GM18873 (cell line): Measurements from ENCODE around the gene CLDN9.

Experiments used
- ATAC-seq: cut with Tn5 transposase; IDR thresholded peaks from one replicate; pipeline ENCODE4 v1.9.1; 2021; ENCODE audit warnings: mild to moderate bottlenecking, moderate library complexity, moderate number of reproducible peaks; ENCODE audit not compliant: unreplicated experiment, low FRiP score

The CLDN9 gene

DNA sequence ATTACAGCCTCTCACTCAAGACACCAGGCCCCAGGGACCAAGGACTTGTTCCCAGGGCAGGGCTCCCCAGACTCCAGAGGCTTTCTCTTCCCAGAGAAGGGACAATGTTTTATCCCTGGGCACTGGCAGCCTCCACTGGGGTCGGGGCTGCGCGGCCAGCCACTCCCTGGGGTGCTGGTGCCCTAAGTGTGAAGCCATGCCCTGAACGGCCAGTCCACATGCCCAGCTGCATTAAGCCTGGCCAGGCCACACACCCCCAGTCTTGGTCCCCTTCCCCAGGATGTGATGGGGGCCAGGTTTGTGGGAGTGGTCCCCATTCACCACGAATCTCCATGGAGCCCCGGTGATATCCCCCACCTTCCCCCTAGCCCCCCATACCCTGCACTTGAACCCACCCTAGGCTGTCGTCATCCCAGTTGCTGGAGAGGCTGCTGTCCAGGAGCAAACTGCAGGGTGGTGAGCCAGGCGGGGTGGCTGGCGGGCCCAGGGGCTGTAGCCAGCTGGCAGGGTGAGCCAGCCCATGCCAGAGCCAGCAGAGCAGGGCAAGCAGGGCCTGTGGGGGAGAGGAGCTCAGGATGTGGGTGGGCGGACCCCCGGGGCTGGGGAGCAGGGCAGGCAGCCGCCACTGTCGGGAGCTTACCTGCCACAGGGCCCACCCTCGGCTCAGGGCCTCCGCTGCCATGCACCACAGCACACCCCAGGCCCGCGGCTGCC is 39.0 kb upstream of the CLDN9 start:
- no peak for ATAC-seq

DNA sequence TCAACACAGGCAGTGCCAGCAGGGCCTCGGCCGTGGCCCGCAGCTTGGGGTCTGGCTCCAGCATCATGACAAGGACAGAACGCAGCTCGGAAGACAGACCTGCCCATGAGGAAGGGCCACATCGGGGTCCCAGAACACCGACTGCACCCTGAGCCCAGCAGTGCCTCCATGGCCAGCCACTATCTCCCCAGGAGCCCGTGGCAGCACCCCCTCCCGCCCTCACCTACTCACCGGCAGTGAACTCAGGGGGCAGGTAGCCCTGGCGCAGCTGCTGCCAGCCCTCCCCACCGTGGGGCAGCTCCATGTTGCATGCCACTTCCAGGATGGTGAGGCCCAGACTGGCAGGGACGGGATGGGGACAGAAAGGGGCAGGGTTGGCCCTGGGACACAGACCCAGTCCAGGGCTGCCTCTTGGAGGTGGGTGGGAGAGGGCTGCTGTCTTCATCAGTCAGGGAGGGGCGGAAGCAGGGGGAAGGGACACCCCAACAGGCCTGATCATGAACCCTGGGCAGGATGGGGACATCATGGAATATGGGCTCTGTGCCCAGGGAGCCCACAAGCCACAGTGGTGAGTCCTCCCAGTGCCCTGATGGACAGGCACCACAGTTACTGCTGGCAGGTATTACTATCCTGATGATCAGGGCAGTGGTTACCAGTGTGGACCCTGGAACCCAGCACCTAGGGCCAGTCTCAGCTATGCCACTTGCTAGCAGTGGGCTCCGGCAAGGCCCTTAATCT is 38.2 kb upstream of the CLDN9 start:
- no peak for ATAC-seq

DNA sequence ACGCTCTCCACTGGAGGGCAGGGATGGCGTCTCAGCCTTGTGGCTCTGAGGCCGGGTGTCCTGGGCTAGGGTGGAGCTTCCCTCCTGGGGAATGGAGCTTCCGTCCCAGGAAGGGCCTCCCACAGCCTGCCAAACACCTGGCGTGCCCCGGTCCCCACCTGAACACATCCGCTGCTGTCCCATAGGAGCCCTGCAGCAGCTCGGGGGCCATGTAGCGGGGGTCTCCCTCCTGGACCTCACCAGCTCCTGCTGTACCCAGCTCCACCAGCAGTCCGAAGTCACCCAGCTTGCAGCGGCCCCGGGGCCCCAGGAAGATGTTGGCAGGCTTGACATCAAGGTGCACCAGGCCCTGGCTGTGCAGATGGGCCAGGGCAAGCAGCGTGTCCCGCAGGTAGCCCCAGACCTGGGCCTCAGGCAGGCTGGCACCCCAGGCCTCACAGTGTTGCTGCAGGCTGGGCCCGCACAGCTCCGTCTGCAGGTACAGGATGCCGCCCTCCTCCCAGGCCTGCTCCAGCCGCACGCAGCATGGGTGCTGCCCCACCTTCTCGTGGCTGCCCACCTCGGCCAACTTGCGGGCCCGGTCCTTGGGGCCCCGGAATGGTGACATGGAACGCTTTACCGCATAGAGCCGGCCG is 37.4 kb upstream of the CLDN9 start:
- no peak for ATAC-seq

DNA sequence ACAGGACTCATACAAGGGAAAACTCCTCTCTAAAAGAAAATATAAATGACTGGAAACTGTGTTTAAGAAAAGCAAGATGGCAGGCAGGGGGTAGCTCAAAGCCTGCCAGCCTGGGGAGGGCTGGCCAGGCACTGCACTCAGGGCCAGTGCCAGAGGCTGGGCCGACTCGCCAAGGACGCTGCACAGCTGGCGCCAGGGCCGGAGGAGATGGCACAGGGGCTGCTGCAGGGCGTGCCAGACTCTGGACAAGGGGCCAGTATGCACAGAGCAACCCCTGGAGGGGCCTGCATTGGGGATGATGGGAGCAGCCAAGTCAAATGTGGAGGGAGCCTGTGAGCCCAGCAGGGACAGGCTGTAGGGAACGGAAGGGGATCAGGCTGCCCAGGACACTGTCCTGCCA is 36.5 kb upstream of the CLDN9 start:
- ATAC-seq, result no peak

DNA sequence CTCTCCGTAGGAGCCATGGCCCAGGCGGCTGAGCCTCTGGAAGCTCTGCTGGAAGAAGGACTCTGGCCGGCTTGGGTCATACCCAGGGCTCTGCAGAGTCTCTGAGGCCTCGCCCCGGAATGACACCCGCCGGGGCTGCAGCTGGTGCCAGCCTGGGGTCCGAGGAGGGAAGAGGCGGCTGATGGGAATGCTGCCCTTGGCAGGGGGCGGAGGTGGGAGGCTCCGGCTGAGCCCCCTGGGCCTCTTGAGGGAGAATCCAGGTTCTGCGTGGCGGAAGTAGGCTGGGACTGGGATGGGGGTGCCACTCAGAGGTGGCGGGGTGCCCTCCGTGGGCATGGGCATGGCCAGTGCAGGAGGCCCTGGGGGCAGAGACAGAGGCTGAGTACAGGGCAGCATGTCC is 36.0 kb upstream of the CLDN9 start:
- no peak for ATAC-seq

DNA sequence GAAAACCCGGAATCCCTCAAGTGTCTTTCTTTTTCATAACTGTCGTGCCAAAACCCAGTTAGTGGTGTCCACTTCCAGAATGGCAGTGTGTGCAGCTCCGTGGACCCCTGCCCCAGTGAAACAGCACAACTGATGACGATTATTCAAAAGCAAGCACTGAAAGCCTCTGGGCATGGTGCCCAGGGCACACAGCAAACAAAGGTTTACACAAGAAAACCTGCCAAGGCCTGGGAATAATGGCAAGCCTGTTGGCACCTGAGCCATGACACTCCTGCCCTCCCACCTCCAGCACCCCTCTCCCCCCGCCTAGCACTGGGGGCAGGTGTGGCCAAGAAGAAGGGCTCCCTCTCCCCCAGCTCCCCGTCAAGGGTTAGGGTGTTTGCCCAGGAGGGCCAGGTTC is 35.3 kb upstream of the CLDN9 start:
- ATAC-seq, result no peak

DNA sequence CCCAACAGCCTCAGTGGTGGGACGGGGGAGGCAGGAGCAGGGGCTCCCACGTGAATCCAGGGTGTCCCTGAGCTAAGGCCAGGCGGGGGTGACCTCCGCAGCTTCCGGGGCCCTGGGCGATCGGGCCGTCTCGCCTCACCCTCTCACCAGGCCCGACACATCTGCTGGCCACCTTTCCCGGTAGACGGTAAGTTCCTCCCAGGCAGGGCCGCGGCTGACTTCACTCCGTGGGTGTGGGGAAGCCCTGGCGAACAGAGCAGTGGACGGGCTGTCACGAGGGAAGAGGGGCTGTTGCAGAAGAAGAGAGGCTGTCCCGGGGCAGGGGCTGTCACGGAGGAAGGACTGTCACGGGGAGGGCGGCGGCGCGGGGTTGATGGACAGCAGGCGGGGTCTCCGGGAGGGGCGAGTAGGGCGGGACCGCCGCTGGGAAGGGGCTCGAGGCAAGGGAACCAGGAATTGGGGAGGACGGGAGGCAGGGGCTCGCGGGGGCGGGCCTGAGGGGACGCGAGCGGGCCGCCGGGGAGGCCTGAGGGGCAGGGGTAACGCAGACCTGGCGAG is 33.0 kb upstream of the CLDN9 start:
- no peak for ATAC-seq

DNA sequence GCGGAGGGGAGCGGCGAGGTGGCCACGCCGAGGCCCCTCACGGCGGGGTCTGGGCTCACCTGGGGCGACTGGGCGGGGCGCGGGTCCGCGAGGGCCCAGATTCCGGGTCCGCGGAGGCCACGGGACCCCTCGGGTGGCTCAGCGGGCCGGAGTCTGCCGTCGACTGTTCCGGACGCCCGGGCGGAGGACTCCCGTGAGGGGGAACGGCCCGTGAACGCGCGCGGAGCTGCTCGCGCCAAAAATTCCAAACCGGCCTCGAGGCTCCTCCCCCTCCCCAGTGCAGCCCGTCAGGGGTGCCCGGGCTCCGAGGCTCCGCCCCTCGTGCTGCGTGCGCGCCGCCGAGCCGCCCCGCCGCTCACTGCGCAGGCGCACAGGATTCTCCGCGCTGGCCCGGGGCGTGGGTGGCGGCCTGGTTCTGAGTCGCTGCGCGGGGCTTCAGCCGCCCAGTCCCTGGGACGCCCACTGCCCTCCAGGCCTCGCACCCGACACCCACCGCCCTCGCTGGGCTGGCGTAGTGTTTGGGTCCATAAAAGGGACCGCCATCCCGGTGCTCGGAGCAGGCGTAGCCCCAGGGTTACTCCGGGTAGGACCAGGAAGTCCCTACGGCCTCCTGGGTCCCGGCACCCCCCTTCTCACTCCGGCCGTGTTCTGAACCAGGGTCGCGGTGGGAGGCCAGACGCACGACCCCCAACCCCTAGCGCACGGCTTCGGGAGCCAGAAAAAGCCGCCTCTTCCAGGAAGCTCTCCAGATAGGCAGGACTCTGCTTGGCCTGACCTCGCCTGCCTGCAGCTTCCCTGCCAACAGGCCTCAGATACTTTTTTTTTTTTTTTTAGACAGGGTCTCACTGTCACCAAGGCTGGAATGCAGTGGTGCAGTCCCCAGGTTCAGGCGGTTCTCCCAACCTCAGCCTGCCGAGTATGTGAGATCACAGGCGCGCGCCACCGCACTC is 32.2 kb upstream of the CLDN9 start, which contains the start of gene PKMYT1:
TSS of gene PKMYT1 (minus strand) at position 220 of the 950 bp plus-strand sequence. CDS start 789 bp downstream, outside the sequence.
- ATAC-seq, result peak; percentile 53

DNA sequence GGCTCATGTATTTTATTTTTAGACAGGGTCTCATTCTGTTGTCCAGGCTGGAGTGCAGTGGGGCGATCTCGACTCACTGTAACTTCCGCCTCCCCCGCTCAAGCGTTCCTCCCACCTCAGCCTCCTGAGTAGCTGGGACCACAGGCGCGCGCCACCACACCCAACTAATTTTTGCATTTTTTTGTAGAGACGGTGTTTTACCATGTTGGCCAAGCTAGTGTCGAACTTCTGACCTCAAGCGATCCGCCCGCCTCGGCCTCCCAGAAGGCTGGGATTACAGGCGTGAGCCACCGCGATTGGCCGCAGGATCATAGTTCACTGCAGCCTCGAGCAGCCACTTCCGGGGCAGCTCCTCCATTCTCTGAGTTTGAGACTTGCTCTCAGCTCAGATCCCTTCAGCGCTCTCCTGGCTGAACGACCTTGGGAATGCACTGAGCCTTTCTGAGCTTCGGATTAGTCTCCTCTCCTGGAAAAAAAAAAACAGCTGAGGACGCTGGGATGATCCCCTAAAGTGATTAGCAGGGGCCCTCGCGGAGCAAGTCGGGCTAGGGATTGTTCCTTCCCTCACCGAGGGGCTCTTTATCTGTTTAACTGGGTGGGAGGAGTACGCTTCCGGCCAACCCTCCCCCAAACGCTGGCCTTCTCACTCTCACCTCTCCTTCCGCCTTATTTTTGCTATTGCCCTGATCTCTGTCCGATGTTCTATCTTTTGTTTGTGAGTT is 31.4 kb upstream of the CLDN9 start:
- ATAC-seq, result no peak

DNA sequence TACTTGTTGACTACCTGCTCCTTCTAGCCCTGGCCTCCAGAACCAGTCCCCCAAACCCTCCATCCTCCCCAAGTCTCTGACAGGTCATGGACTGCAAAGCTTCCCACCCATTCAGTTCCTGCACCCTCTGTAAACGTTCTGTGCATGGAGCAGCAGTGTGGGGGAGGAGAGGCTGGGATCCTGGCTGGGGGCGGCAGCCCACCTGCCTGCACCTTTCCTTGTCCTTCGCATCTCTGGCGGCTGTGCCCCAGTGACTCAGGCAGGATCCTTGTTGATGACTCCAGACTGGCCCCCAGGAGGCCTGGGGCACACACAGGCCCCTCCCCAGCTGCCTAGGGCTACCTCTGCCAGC is 30.8 kb upstream of the CLDN9 start:
- no peak for ATAC-seq

DNA sequence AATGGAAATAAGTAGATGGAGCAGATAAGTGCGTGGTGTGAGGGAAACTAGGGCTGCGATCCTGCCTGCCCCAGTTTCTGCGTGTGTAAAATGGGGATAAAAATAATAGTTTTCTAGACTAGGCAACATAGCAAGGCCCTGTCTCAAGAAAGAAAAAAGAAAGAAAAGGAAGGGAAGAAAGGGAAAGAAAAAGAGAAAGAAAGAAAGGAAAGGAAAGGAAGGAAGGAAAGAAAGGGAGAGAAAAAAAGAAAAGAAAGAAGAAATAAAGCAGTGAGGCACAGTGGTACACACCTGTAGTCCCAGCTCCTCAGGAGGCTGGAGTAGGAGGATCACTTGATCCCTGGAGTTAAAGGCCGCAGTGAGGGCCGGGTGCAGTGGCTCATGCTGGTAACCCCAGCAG is 30.3 kb upstream of the CLDN9 start:
- ATAC-seq, result no peak

DNA sequence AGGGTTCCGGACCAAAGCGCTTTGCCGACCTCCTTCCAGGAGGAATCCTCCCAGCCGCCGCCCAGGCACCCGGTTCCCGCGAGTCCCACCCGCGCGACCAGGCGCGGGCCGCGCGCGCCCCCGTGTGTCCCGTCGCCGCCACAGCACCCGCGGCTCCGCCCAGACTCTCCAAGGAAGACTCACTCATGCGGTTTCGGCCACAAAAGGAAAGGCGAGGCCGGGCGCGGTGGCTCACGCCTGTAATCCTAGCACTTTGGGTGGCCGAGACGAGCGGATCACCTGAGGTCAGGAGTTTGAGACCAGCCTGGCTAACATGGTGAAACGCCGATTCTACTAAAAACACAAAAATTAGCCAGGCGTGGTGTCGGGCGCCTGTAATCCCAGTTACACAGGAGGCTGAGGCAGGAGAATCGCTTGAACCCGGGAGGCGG is 29.0 kb upstream of the CLDN9 start:
- ATAC-seq, result no peak

DNA sequence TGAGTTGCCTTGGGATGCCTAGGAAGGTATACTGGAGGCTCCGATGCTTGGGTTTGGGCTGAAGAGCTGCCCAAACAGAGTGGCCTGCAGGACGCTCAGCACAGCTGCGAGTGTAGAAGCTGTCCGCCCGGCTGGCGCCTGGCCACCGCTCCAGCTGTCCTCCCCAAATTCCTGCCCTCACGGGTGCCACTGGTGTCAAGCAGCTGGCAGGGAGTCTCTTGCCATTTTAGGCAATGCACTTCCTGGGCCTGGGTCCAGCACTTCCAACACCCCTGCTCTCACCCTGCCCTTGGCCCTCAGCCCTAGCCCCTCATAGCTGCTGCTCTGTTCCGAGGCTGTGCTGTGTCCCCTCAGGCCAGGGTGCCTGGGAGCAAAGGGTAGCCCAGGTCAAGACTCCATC is 27.3 kb upstream of the CLDN9 start:
- no peak for ATAC-seq

DNA sequence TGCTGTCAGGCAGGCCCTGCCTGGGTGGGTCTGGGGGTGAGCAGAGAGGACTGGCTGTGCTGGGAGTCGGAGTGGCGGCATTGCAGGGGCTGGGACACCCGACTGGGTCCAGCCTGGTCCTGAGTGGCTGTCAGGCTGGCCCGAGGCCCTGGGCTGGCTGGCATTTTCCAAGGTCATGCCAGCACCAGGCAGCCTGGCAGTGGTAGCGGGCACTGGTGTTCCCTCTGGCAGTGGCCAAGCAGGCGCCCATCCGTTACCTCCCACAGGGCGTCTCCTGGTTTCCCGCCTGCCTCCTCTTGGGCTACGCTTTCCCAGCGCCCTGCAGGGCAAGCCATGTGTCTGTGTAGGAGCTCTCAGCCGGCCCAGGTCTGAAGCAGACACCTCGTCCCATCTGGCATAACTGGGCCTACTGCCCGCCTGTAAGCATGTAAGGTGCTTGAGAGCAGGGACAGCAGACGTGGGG is 26.8 kb upstream of the CLDN9 start:
- ATAC-seq, result no peak

DNA sequence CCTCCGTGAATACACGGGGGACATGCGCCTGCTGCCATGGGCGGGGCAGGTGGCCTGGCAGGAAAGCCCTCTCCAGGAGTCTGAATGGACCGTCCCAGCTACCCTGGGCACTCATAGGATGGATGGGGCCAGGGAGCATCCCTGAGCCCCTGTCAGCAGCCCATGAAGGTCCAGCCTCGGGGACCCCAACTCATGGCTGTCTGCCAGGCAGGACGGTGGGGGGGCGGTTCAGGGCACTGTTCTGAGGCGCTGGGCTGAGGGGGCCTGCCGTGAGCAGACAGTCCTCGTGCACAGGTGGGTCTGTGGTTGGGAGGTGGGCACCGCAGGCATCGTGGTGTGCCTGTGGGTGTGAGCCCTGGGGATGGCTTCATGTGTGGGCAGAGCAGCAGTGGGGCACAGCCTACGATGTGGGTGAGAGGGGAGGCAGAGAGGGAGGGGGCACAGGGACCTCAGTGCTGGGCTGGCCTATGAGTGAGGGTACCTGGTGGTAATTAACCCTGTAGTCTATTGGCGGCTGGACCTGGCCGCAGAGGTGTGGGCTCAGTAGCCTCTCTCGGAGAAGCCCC is 26.0 kb upstream of the CLDN9 start:
- ATAC-seq, result no peak

DNA sequence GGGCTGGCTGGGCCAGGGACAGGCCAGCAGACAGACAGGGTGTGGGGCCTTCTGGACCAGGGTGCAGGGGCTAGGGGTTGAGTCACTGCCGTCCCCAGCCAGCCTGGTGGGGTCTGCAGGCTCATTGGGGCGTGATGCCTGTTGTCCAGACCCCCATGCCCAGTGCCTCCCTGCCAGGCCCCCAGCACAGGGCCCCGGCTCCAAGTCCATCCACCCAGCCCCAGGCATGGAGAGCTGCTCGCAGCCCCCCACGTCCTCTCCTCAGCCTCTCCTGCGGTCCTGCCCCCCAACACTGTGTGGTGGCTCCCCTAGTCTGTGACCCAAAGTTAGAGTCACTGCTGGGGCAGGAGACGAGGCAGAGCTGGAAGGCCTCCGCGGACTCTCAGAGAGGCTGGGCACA is 25.4 kb upstream of the CLDN9 start:
- ATAC-seq, result no peak

DNA sequence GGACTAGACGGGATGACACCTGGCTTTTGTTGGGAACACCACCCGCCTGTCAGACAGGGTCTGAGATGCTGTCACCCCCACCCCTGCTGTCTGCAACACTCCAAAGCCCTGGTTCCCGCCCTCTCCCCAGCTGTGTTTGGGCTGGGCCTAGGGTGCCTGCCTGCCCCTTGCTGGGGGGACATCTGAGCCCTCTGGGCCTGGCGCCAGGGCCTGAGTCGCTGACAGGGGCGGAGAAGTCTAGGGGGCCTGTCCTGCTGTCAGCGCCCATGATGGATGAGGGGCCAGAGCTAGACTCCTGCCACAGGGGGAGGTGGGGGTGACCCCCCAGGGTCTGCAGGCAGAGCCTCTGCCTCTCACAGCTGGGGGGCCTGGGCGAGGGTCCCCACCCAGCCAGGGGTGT is 24.9 kb upstream of the CLDN9 start:
- no peak for ATAC-seq

DNA sequence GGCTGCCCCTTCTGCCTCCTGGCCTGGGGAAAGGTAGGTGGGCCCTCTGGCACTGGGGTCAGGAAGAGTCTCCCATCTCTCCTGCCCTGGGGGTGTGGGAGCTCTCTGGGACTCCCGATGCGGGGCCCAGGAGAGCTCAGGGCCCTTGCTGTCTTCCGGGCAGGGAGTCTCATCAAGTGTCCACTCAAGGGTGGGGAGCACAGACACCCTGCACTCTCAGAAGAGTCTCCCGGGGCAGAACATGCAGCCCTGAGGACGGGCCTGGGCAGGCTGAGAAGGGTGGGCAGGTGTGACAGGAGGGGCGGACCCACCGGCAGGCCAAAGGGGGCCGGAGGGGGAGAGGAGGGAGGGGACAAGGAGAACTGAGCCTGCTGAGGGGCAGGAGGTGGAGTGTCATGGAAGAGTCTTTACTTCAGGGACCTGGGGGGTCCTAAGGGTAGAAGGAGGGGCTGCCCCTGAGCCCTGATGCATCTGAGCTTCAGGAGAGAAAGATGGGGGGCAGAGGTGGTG is 24.1 kb upstream of the CLDN9 start:
- no peak for ATAC-seq

DNA sequence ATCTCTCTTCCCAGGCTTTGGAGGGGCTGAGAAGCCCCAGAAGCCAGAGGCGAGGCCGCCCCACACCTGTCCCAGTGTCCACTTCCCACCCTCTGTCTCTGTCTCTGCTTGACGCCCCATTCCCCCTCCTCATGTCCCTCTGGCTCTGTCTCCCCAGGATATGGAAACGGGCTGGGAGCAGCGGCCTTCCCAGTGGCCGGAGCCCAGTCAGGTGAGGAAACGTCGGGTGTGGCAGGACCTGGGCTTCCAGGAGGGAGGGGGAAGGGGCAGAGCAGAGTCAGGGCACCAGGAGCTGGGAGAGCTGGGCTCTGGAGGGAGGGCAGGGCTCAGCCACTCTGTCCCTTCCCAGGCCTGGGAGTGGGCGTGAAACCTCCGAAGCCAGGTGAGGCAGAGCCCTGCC is 21.8 kb upstream of the CLDN9 start:
- no peak for ATAC-seq
